Endothelial cell of umbilical vein (primary cell): ENCODE data around the gene NCF4. TPM values are rescaled to one million over a fixed set of nuclear protein-coding genes. Genes with fewer than 3 reads are reported as not detected.

ENCODE experiments used
- BruUV-seq: library from RNA; stranded (reverse); fragments of 400-500 nt; replicated peaks from 2 replicates; lab custom pipeline; 2021; lab: Mats Ljungman, UMichigan
- CTCF ChIA-PET: fragments of 300-600, 350-600 bp; sonication (Branson Sonifier 250); formaldehyde crosslinking; loops from one replicate; lab custom pipeline; 2021; ENCODE audit warnings: antibody characterized with exemption, inconsistent platforms; lab: Charles Lee
- POLR2A ChIA-PET: fragments of 300-600, 350-600 bp; sonication (Branson Sonifier 250); formaldehyde crosslinking; loops from one replicate; lab custom pipeline; 2021; ENCODE audit warnings: antibody characterized with exemption, inconsistent platforms; lab: Charles Lee
- DNase-seq: peaks from one replicate; pipeline ENCODE4 v3.0.0-alpha.2; 2011; ENCODE audit warnings: low read depth, low spot score
- FAIRE-seq: peaks from 2 replicates; lab custom pipeline; 2011; peaks lifted over from hg19 to GRCh38; lab: Jason Lieb, UNC
- H2AFZ ChIP-seq: 2 replicates; pipeline ENCODE4 v1.6.0; 2012; ENCODE audit warnings: low read depth, low read length, control low read depth, inconsistent platforms
- H3K27ac ChIP-seq: 2 replicates; pipeline ENCODE4 v1.5.1; 2011; ENCODE audit warnings: low read depth, mild to moderate bottlenecking, control low read depth, low read length, moderate library complexity; ENCODE audit not compliant: insufficient read depth
- H3K27me3 ChIP-seq, 2 experiments: 2 replicates each; pipeline versions ENCODE4 v1.6.0 to v1.6.1; 2011; ENCODE audit warnings: low read length in 2 of 2, mixed read lengths in 1 of 2; ENCODE audit not compliant: control insufficient read depth in 2 of 2, insufficient read depth in 2 of 2
- H3K36me3 ChIP-seq, 2 experiments: 2 replicates in 1 of 2; 3 replicates in 1 of 2; pipeline ENCODE4 v1.5.1; 2011; ENCODE audit warnings: low read length in 2 of 2, mild to moderate bottlenecking in 1 of 2, moderate library complexity in 1 of 2; ENCODE audit not compliant: control insufficient read depth in 2 of 2, insufficient read depth in 2 of 2; ENCODE audit errors: extremely low read depth in 1 of 2
- H3K4me1 ChIP-seq: 3 replicates; pipeline ENCODE4 v1.5.1; 2011; ENCODE audit warnings: mild to moderate bottlenecking, low read length; ENCODE audit not compliant: control insufficient read depth, insufficient read depth; ENCODE audit errors: extremely low read depth
- H3K4me2 ChIP-seq: 2 replicates; pipeline ENCODE4 v1.6.1; 2011; ENCODE audit warnings: low read length, control low read depth, mixed read lengths; ENCODE audit not compliant: insufficient read depth
- H3K4me3 ChIP-seq, 3 experiments: fragments of 200-600 bp in 1 of 3; sonication (generic), shearing (Covaris generic) in 1 of 3; replicated peaks in 1 of 3; 2 replicates each; pipeline ENCODE4 v1.5.1; 2011 to 2016; ENCODE audit warnings: control low read depth in 3 of 3, low read length in 3 of 3, mild to moderate bottlenecking in 2 of 3, inconsistent platforms in 1 of 3, low read depth in 1 of 3, moderate library complexity in 1 of 3; ENCODE audit not compliant: insufficient read depth in 1 of 3
- H3K79me2 ChIP-seq: 2 replicates; pipeline ENCODE4 v1.6.0; 2012; ENCODE audit warnings: low read length, inconsistent platforms; ENCODE audit not compliant: control insufficient read depth, insufficient read depth
- H3K9ac ChIP-seq: replicated peaks from 2 replicates; pipeline ENCODE3; 2011; ENCODE audit warnings: low read length, control low read depth; ENCODE audit not compliant: insufficient read depth; ENCODE audit errors: extremely low read depth
- H3K9me1 ChIP-seq: replicated peaks from 3 replicates; pipeline ENCODE4 v1.6.0; 2011; ENCODE audit warnings: mild to moderate bottlenecking, low read length; ENCODE audit not compliant: control insufficient read depth, insufficient read depth; ENCODE audit errors: extremely low read depth
- H3K9me3 ChIP-seq: replicated peaks from 2 replicates; pipeline ENCODE4 v1.5.1; 2012; ENCODE audit warnings: low read length, inconsistent platforms; ENCODE audit not compliant: control insufficient read depth, insufficient read depth
- H4K20me1 ChIP-seq: replicated peaks from 2 replicates; pipeline ENCODE3; 2011; ENCODE audit warnings: mild to moderate bottlenecking, low read length; ENCODE audit not compliant: control insufficient read depth, insufficient read depth; ENCODE audit errors: extremely low read depth
- EZH2 ChIP-seq: IDR thresholded peaks from 2 replicates; pipeline ENCODE4 v1.6.1; 2012; ENCODE audit warnings: borderline replicate concordance, low read depth, mild to moderate bottlenecking, moderate library complexity, low read length, inconsistent platforms; ENCODE audit not compliant: severe bottlenecking
- FOS ChIP-seq: IDR thresholded peaks from 2 replicates; pipeline ENCODE4 v1.6.1; 2011; ENCODE audit warnings: mild to moderate bottlenecking, low read length, moderate library complexity, borderline replicate concordance; ENCODE audit not compliant: insufficient read depth
- GATA2 ChIP-seq: IDR thresholded peaks from 2 replicates; pipeline ENCODE4 v1.7.0; 2011; ENCODE audit warnings: low read depth, mild to moderate bottlenecking, moderate library complexity, mixed read lengths, low read length; ENCODE audit not compliant: insufficient read length, insufficient read depth
- JUN ChIP-seq: IDR thresholded peaks from 2 replicates; pipeline ENCODE4 v1.6.1; 2011; ENCODE audit warnings: borderline replicate concordance, low read depth; ENCODE audit not compliant: insufficient read length, insufficient read depth
- MAX ChIP-seq: IDR thresholded peaks from 2 replicates; pipeline ENCODE4 v1.6.1; 2011; ENCODE audit not compliant: insufficient read depth, insufficient read length
- MYC ChIP-seq: IDR thresholded peaks from one replicate; pipeline ENCODE4 v1.6.1; 2011; ENCODE audit warnings: mild to moderate bottlenecking, low read depth, low read length
- POLR2A ChIP-seq: IDR thresholded peaks from 2 replicates; pipeline ENCODE4 v1.6.1; 2012; ENCODE audit warnings: low read depth, mild to moderate bottlenecking, control low read depth, low read length
- POLR2AphosphoS5 ChIP-seq: IDR thresholded peaks from 2 replicates; pipeline ENCODE4 v1.6.1; 2012; ENCODE audit warnings: low read depth, mild to moderate bottlenecking, control low read depth, low read length, moderate library complexity; ENCODE audit not compliant: insufficient read depth
- dilution Hi-C: fragments of 300-500 bp; cut with MboI; formaldehyde crosslinking; loops from one replicate; pipeline ENCODE4 v1.15.0; 2019; ENCODE audit warnings: low sequenced_read_pairs; ENCODE audit not compliant: extremely low pct_ligation_motif_present
- intact Hi-C: fragments of 100-400 bp; cut with micrococcal nuclease; formaldehyde crosslinking; loops from one replicate; pipeline ENCODE4 v1.10.0; 2022
- polyA plus RNA-seq, 4 experiments: library from polyadenylated mRNA; depleted of rRNA in 3 of 4; stranded (reverse) in 3 of 4; unstranded in 1 of 4; fragments of >200 nt; gene quantifications; 2 replicates each; pipeline versions ENCODE4 v1.2.1 to v1.2.3, GENCODE V29; 2011 to 2012; ENCODE audit warnings: missing spikeins in 1 of 4
- total RNA-seq: library from RNA; stranded (reverse); gene quantifications from 2 replicates; pipeline ENCODE4 v1.2.3, GENCODE V29; 2021
- TF ChIP-seq, protein P1 (sequence below), 2 donors: IDR thresholded peaks; 1 replicate in 1 of 2; 2 replicates in 1 of 2; pipeline ENCODE4 v1.5.1; 2011; ENCODE audit warnings: low read length in 2 of 2, mild to moderate bottlenecking in 2 of 2, moderate library complexity in 2 of 2, control low read depth in 1 of 2, inconsistent platforms in 1 of 2, low read depth in 1 of 2; ENCODE audit not compliant: insufficient read depth in 1 of 2; ENCODE audit errors: extremely low read depth in 1 of 2

NCF4 gene
- total and polyA plus RNA-seq, 2 donors (not counting 3 experiments of a cell fraction or from before 2014, with no cell fraction given), result 0.07 TPM; not detected in 1

DNA sequence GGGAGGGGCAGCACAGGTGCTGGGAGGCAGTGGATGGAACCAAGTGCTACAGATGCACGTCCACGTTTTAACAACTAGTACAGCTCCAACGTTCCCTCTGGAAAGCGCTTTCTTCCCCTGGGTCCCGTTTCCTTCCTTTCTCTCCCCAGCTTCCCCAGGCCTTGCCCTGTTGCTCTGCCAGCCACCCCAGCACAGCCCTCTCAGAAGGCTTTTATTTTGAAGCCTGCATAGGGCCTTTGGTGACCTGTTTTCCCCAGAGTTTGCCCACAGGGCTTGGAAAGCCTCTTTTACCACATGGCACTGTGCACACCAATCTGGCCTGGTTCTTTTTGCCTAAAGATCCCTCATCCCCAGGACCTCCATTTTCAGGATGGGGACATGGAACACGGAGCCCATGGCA lies 13.9 kb upstream of the NCF4 start:
- no peak overlapping the region for H3K4me3 ChIP-seq
- H4K20me1 ChIP-seq, result no peaks in the 10 kb centered on the region
- no peak overlapping the region for H3K4me2 ChIP-seq
- no peaks in the 10 kb centered on the region for H3K79me2 ChIP-seq
- BruUV-seq, result no TSS peak
- no peak overlapping the region for H2AFZ ChIP-seq
- no peaks in the 10 kb centered on the region for H3K4me1 ChIP-seq
- no peaks in the 10 kb centered on the region for H3K9me1 ChIP-seq
- no peaks in the 10 kb centered on the region for H3K9me3 ChIP-seq
- no peak for DNase-seq
- ChIA-PET POLR2A (no interaction called here), CTCF (interaction anchor here (2.1 kb wide), 1 partner anchor 10 kb away, joined by 11 read pairs; no protein-coding TSS in a partner anchor)
- FAIRE-seq, result no peak
- dilution Hi-C loops (no loop called here), intact Hi-C loops (no loop called here)
- H3K27ac ChIP-seq, result no peak overlapping the region
- TF ChIP-seq MYC (no peak), MAX (no peak), GATA2 (no peak), POLR2AphosphoS5 (no peak), EZH2 (no peak), FOS (no peak), POLR2A (no peak), JUN (no peak)
- TF ChIP-seq, protein P1, sequence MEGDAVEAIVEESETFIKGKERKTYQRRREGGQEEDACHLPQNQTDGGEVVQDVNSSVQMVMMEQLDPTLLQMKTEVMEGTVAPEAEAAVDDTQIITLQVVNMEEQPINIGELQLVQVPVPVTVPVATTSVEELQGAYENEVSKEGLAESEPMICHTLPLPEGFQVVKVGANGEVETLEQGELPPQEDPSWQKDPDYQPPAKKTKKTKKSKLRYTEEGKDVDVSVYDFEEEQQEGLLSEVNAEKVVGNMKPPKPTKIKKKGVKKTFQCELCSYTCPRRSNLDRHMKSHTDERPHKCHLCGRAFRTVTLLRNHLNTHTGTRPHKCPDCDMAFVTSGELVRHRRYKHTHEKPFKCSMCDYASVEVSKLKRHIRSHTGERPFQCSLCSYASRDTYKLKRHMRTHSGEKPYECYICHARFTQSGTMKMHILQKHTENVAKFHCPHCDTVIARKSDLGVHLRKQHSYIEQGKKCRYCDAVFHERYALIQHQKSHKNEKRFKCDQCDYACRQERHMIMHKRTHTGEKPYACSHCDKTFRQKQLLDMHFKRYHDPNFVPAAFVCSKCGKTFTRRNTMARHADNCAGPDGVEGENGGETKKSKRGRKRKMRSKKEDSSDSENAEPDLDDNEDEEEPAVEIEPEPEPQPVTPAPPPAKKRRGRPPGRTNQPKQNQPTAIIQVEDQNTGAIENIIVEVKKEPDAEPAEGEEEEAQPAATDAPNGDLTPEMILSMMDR (IDR thresholded peaks at IDR 0.05; ENCODE audit: extremely low read depth in 1 of 2, insufficient read depth in 1 of 2, low read depth in 1 of 2, low read length in 2 of 2), result no peak
- no peaks in the 10 kb centered on the region for H3K36me3 ChIP-seq
- peaks cover 11 to 12% of the 10 kb centered on the region in 2 experiments for H3K27me3 ChIP-seq
- H3K9ac ChIP-seq, result no peak overlapping the region
